ENCODE measurements around the gene UPF3A.

UPF3A gene

DNA sequence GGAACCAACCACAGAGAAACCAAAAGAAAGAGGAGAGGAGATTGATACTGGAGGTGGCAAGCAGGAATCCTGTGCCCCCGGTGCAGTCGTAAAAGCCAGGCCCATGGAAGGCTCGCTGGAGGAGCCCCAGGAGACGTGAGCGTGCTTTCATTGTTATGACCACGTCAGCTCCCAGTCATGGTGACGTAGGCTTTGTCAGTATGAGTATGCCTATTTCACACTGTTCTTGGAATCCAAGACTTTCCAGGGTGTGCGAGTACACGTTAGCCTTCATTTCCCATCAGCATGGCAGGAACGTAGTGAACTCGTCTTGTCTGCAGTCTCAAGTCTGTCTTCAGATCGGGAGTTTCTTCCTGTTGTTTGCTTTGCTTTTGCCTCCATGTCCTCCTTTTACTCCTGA, 17.5 kb downstream of the UPF3A start:
- H3K27me3 ChIP-seq (ENCODE audit: control insufficient read depth, insufficient read depth, low read length): no peaks in the 10 kb centered on the region
- no peak for TF ChIP-seq CTCF (IDR thresholded peaks at IDR 0.05)

GRCh38 chr13:114299604-114300305, 18.4 kb downstream of the UPF3A start:
- H3K36me3 ChIP-seq (ENCODE audit: control insufficient read depth, insufficient read depth, low read length): no peaks in the 10 kb centered on the region
- no peak overlapping the region for H3K9ac ChIP-seq
- no peak overlapping the region for H3K4me2 ChIP-seq (ENCODE audit: low read length)
- H3K79me2 ChIP-seq: no peaks in the 10 kb centered on the region
- no peak overlapping the region for H3K4me3 ChIP-seq (ENCODE audit: low read depth, low read length)
- TF ChIP-seq CTCF (IDR thresholded peaks at IDR 0.05): no peak
- no peaks in the 10 kb centered on the region for H3K4me1 ChIP-seq
- H3K27ac ChIP-seq: no peak overlapping the region
- H3K27me3 ChIP-seq (ENCODE audit: control insufficient read depth, insufficient read depth, low read length): no peaks in the 10 kb centered on the region
- no peaks in the 10 kb centered on the region for H3K9me3 ChIP-seq (ENCODE audit: control insufficient read depth, low read length)
- no peak overlapping the region for H2AFZ ChIP-seq

More for the DNA sequence above, 17.5 kb downstream of the UPF3A start:
- Histone ChIP-seq H3K4me1 (no peaks in the 10 kb centered on the region), H3K4me2 (ENCODE audit: low read length) (no peak overlapping the region), H3K9me3 (ENCODE audit: control insufficient read depth, low read length) (no peaks in the 10 kb centered on the region), H3K9ac (no peak overlapping the region), H3K79me2 (no peaks in the 10 kb centered on the region), H3K27ac (no peak overlapping the region), H3K36me3 (ENCODE audit: control insufficient read depth, insufficient read depth, low read length) (no peaks in the 10 kb centered on the region), H2AFZ (no peak overlapping the region), H3K4me3 (ENCODE audit: low read depth, low read length) (no peak overlapping the region)

DNA sequence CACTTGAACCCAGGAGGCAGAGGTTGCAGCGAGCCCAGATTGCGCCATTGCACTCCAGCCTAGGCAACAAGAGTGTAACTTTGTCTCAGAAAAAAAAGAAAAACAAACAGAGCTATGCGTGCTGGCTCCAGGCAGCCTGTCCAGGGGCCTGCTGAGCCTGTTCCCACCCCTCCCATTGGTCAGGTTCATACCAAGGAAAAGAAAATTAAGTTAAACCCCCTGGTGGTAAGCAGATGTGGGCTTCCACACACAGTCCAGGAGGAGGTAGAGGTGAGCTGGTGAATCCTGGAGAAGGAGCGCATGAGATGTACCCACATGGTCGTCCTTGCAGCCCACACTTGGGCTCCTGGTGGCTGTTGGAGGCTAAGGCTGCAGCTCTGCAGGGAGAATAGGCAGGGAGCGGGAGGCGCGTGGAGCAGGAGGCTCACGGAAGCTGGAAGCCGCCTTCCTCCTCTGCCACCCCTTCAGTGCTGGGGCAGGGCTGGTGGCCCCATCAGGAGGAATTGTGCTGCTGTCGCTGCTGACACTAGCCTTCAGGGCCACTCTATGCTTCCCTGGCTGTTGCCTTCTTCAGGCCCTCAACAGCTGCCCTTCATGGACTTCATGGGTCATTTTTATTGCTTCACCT, 22.4 kb downstream of the UPF3A start:
- TF ChIP-seq CTCF (IDR thresholded peaks at IDR 0.05): no peak
- no peak overlapping the region for H3K4me3 ChIP-seq (ENCODE audit: low read depth, low read length)
- no peak overlapping the region for H3K27ac ChIP-seq
- no peak overlapping the region for H3K4me2 ChIP-seq (ENCODE audit: low read length)
- no peaks in the 10 kb centered on the region for H3K36me3 ChIP-seq (ENCODE audit: control insufficient read depth, insufficient read depth, low read length)
- H3K9ac ChIP-seq: no peak overlapping the region
- no peaks in the 10 kb centered on the region for H3K79me2 ChIP-seq
- H3K4me1 ChIP-seq: no peaks in the 10 kb centered on the region
- H2AFZ ChIP-seq: no peak overlapping the region
- no peaks in the 10 kb centered on the region for H3K9me3 ChIP-seq (ENCODE audit: control insufficient read depth, low read length)
- H3K27me3 ChIP-seq (ENCODE audit: control insufficient read depth, insufficient read depth, low read length): no peaks in the 10 kb centered on the region

DNA sequence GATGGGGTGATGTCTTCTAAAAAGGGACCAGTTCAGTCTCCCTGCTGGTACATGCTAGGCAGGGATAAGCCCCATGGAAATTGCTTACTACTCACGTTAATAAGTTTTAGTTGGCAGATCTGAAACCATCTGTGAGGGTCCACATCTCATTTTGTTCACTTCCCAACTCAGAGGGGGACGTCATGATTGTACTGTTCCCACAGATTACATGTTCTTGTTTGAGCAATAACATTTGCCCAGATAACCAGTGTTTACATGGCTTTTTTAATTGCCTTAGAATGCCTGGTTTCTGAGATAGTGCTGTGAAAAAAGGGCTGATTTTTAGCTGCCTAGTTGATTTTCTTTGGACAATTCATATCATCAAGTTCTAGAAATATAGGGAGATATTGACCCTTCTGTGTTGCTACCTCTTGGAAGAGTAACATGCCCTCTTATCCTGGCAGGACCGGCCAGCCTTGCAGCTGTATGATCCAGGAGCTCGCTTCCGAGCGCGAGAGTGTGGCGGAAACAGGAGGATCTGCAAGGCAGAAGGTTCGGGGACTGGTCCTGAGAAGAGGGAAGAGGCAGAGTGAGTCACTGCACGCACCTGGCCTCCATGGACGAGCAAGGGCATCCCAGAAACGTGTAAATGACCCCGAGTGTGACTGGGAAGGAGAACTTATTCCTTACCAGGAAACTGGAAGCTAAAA, 23.1 kb downstream of the UPF3A start:
- no peak for TF ChIP-seq CTCF (IDR thresholded peaks at IDR 0.05)
- Histone ChIP-seq H3K27me3 (ENCODE audit: control insufficient read depth, insufficient read depth, low read length) (no peaks in the 10 kb centered on the region), H3K4me2 (ENCODE audit: low read length) (no peak overlapping the region), H3K9me3 (ENCODE audit: control insufficient read depth, low read length) (no peaks in the 10 kb centered on the region), H3K4me3 (ENCODE audit: low read depth, low read length) (no peak overlapping the region), H3K9ac (no peak overlapping the region), H2AFZ (no peak overlapping the region), H3K27ac (no peak overlapping the region), H3K4me1 (no peaks in the 10 kb centered on the region), H3K36me3 (ENCODE audit: control insufficient read depth, insufficient read depth, low read length) (no peaks in the 10 kb centered on the region), H3K79me2 (no peaks in the 10 kb centered on the region)
